ENCODE data around the gene FRG2C.
"Not testable (repeated sequence)": the region's sequence is repeated elsewhere in the genome, so short reads cannot be mapped to it uniquely, and the experiment has no call there.

Gene FRG2C

DNA sequence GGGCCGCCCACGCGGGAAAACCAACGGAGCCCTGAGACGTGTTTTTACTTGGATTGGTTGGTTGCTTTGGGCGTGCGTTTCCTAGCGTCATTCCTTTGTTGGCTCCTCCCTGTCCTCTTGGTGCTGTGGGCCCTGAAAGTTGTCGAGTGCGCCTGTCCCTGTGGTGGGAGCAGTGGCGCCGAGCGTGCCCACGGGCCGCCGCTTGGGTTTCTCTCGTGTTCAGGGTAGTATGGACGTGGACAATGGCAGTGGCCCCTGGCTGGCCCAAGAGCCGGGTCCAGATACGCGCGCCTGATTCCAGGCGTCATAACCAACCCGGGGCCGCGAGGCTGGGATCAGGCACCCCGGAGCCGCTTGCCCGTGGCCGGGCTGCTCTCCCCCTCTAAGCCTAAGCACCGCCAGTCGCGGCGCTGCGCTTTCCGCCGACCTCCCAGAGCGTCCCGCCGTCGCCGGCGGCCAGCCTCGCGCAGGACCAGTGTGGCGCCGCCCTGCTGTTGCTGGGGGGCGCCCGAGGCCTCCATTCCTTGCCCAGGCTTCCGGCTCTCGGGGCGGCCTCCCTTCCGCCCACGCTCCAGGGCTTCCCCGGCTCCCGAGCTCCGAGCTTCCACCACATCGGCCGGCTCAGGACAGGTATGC is 8.1 kb downstream of the FRG2C start:
- DNase-seq (ENCODE audit: low read depth); in situ Hi-C loops (cut with HindIII; ENCODE audit: low sequenced_read_pairs): not testable (repeated sequence)
- peak overlapping the region; percentile 48 for H3K4me3 ChIP-seq (ENCODE audit: low read depth, low read length)

- in situ Hi-C loops (cut with HindIII; ENCODE audit: low sequenced_read_pairs), result not testable (repeated sequence)
Measured at GRCh38 chr3:75683965-75684364, 19.8 kb downstream of the FRG2C start.

GRCh38 chr3:75687323-75687722 is 23.2 kb downstream of the FRG2C start:
- in situ Hi-C loops (cut with HindIII; ENCODE audit: low sequenced_read_pairs), result no loop called here
- H3K4me3 ChIP-seq (ENCODE audit: low read depth, low read length), result no peak overlapping the region
- DNase-seq (ENCODE audit: low read depth), result no peak
- TF ChIP-seq, protein P1, sequence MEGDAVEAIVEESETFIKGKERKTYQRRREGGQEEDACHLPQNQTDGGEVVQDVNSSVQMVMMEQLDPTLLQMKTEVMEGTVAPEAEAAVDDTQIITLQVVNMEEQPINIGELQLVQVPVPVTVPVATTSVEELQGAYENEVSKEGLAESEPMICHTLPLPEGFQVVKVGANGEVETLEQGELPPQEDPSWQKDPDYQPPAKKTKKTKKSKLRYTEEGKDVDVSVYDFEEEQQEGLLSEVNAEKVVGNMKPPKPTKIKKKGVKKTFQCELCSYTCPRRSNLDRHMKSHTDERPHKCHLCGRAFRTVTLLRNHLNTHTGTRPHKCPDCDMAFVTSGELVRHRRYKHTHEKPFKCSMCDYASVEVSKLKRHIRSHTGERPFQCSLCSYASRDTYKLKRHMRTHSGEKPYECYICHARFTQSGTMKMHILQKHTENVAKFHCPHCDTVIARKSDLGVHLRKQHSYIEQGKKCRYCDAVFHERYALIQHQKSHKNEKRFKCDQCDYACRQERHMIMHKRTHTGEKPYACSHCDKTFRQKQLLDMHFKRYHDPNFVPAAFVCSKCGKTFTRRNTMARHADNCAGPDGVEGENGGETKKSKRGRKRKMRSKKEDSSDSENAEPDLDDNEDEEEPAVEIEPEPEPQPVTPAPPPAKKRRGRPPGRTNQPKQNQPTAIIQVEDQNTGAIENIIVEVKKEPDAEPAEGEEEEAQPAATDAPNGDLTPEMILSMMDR (IDR thresholded peaks at IDR 0.05; ENCODE audit: low read depth, low read length, missing control alignments), result no peak

More at GRCh38 chr3:75683965-75684364, 19.8 kb downstream of the FRG2C start:
- H3K4me3 ChIP-seq (ENCODE audit: low read depth, low read length); DNase-seq (ENCODE audit: low read depth): not testable (repeated sequence)

DNA sequence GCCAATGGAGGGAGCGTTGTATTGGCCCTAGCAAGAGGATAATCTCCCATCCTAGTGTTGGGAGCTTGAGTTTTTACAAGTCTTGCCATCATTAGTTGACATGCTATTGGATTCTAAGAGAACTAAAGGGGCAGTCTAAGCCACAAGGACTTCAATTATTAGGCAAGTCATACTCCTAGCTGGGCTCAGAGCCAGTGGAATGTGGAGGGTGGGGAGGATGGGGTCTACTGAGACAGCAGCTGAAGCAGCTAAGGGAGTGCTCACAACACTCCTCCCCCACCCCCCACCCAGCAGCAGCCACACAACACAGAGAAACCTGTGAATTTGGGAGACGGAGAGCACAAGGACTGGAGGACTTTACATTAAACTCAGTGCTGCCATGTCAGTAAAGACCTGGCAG is 27.9 kb downstream of the FRG2C start:
- in situ Hi-C loops (cut with HindIII; ENCODE audit: low sequenced_read_pairs), result no loop called here
- no peak for DNase-seq (ENCODE audit: low read depth)
- TF ChIP-seq, protein P1 (IDR thresholded peaks at IDR 0.05; ENCODE audit: low read depth, low read length, missing control alignments), result no peak
- no peak overlapping the region for H3K4me3 ChIP-seq (ENCODE audit: low read depth, low read length)

Data from astrocyte of the cerebellum (primary cell).